ENCODE results near the gene RAPGEF5. TPM values are rescaled to one million over a fixed set of nuclear protein-coding genes. Genes with fewer than 3 reads are reported as not detected.
"Not testable (repeated sequence)": the region's sequence is repeated elsewhere in the genome, so short reads cannot be mapped to it uniquely, and the experiment has no call there.

RAPGEF5 gene
- polyA plus RNA-seq, 1 donor = 37.6 TPM

DNA sequence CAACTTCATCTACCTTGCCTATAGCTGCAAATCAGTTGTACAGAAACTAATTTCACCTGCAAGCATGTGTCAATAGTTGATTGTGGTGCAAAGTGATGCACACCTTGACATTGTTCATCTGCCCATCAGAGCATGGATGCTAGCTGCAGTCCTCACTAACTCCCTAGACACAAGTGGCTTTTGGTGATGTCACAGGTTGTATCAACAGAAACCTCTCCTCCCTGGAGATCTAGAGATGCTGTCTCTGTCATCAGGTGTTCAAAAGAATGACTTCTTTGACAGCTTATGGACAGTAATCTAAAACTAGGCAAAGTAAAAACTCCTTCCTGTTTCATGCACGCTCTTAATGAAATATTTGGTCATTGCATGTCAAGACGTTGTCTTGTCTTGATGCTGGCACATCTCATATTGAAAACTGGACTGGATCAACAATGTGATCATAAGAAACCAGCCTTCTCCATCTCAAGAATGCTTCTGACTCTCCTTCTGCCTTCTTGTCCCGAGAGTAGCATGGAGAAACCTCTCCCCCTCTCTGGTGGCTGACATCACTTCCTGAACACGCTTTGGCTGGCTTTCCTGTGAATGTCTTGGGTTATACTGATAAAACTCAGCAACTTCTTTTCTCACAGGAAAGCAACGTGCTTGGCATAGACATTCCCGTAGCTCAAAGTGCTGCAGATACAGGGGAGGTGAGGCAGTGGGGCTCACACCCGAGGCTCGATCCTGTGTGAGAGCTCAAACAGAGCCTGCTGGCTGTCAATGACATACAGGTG, 235.1 kb downstream of the RAPGEF5 start:
- no peak for DNase-seq

DNA sequence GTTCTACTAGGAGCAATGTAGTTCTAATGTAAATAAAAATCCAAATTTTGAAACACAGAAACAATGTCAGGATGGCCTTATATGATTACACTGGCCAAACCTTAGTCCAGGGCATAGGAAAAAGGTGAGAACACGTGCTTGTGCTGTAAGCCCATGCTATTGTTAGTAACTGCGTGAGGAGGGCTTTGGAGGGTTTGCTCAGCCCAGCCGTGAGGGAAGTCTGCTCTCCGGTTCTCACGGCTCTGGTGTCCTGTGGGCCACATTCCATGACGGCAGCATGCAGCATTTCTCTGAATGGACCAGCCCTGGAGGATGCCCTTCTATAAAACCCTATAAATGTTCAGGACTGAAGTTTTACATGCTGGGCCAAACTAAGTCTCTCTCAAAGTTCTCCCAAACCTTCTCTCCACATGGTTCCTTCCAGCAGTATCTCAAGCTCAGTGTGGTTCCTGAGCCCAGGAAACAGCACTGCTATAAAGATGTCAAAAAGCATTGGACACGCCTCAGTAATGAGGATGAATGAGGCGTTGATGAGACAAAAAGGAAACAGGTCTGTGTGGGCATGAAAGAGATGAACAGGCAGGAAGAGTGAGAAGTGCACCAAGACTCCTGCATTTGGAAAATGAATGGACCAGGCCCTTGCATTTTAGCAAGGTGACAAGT, 236.4 kb downstream of the RAPGEF5 start:
- DNase-seq = no peak

DNA sequence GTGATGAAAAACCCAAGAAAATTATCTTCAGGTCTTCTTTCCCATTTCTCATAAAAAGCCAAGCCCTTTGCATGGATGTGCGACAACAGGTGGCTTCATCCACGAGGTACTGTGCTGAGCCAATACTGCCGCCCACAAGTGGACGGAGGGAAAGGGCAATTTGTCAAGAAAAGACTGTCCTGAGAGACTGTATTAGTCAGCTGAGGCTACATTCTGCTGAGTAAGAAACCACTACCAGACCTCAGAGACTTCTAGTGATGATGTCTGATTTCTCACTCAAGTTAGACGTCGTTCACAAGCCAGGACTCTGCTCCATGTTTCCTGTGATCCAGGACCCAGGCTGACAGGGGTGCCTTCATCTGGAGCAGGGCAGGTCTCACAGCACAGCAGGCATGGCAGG, 239.7 kb downstream of the RAPGEF5 start:
- no peak for DNase-seq

DNA sequence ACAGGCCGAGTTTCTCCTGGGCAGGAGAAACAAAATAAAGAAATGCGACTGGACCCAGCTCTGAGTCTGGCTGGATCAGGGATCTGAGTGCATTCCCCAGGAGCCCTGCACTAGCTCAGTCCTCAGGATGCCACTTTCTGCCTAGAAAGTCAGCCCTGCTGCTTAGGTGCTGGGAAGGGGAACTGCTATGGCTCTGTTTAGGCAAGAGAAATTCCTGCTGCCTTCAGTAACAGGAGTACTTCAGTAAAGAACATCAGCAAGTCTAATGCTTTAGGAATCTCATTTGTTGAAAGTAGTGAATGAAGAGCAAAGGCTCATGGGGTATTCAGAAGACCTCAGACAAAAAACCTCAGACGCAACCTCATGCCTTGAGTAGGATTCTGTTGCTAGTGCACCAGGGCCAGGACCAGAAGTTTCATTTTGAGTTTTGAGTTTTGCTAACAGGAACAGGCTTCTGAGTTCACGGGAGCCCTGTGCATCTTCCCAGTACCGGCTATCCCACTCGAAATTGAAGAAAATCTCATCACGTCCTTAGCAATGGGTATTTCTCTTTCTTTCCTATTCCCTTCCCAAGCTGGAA, 240.4 kb downstream of the RAPGEF5 start:
- DNase-seq = no peak

DNA sequence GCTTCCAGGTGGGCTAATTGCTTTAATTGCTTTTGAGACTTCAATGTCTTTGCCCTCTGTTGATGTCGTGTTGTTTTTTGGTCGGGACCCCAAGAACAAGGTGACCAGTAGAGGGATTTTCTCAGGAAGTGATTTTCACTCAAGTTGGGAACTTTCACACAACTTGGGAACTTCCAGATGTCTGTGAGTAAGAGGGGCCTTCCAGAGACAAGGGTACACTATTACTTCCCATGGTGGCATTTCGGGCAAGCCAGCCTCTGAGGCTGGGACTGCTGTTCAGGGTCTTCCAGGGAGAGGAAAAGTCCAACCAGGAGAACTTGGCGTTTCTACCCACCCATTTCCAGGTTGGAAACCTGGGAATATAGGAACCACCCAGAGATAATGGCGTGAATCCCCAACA, 241.3 kb downstream of the RAPGEF5 start:
- DNase-seq = no peak

DNA sequence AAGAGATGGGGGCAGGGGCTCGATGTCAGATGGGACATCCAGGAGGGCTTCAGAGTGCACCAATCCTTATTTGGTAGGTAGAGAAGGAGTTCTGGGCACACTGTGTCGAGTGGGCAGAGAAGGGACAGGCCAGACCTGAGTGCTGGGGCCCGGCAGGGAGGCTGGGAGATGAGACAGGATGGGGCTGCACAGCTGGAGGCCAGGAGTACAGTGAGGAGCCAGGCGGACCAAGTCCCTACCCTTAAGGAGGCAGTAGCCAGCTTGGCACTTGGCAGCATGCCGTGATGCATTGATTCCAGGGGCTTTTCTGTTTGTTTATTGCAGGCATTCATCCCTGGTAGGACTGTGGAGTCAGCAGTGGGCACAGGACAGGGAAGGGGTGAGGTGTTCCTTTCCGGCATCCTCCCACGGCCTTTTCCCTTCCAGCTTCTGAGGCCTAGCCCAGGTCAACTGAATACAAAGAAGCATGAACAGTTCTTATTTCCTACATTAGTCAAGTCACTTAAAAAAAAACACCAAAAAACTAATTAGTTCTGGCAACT, 242.4 kb downstream of the RAPGEF5 start:
- no peak for DNase-seq

DNA sequence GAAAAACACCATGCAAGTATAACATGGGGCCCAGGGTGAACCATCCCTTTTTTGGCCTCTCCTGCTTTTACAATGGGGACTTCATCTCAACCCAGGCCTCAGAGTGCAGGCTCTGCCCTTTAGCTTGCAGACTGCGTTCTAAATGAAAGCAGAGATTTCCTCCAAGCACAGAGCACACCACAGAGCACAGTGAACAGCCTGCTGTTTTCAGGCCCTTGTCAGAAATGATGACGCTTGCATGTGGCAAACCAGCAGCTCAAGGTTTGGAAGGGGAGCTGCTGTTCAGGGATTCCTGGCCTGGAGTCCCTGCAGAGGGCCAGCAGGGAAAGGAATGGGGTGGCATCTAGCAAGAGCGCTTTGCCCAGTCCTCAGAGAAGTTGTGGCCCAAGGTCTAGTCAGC, 243.9 kb downstream of the RAPGEF5 start:
- no peak for DNase-seq

DNA sequence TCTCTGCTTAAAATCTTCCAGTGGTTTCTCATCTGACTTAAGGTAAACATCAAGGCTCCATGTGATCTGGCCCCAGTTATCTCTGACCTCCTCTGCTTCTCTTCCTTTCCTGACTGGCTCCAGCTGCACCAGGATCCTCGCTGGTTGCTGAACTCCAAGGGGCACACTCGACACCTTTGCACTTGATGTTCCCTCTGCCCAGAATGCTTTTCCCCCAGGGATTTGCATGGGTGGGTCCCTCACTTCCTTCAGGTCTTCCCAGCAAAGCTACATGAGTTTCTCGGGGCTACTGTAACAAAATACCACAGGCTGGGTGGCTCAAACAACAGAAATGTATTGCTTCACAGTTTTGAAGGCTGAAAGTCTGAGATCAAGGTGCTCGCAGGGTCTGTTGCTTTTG, 245.3 kb downstream of the RAPGEF5 start:
- no peak for DNase-seq

DNA sequence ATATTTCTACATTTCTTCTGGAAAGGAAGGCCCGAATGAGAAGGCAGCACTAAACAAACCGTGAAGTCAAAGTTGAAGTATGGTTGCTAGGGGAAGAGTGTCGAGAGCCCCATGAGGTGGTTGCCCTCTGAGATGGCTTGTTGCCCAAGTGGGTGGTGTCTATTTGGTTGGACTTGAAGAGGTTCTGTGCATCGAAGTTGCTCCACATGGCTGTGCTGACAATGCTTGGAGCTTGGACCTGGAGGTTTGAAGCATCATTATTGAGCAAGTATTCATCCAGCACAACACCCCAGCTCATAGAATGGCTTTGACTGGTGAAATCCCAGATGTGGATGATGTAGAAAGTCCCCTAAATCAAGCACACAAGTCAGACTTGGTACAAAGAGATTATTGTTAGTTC, 246.1 kb downstream of the RAPGEF5 start:
- DNase-seq = no peak

DNA sequence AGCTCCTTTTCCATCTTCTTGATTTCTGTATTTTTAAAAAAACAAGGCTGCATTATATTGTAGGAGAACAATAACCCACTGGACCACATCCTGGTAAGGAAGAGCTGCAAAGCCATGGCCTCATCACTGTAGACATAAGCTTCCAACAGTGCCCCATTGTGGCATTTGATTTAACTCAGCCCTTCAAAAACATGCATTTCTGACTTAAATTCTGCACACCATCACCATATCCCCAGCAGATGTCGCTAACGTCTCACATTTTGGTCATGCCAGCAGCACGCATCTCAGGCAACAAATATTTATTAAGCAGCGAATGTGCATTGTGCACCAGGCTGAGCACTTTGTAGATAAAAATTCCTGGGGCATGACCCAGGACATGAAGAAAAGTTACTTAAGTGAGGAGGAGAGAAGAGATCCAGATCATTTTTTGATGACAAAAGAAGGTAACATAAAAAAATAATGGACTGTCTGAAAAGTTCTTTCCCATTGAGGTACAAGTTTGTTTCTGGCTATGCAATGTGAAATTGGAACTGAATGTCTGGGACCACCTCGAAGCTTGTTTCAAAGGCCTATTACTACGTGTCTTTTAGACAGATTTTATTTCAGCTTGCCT, 246.6 kb downstream of the RAPGEF5 start:
- peak; percentile 88 for DNase-seq

DNA sequence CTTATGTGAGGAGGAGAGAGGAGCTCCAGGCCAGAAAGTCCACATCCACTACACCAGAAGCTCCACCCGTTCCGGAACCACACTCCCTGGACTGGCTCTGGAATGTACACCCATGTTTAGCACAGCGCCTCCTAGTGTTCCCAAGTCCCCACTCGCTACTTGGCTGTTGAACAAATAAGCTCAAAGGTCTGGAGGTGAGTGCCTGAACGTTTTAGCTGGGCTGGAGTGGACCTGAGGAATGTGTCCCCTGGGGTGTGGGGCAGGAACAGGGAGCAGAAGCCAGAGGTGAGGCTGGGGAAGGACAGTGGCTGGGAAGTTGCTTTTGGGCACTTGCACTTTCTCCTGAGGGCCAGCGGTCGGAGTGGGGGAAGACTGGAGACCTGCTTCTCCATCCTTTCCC, 247.2 kb downstream of the RAPGEF5 start:
- DNase-seq = no peak

DNA sequence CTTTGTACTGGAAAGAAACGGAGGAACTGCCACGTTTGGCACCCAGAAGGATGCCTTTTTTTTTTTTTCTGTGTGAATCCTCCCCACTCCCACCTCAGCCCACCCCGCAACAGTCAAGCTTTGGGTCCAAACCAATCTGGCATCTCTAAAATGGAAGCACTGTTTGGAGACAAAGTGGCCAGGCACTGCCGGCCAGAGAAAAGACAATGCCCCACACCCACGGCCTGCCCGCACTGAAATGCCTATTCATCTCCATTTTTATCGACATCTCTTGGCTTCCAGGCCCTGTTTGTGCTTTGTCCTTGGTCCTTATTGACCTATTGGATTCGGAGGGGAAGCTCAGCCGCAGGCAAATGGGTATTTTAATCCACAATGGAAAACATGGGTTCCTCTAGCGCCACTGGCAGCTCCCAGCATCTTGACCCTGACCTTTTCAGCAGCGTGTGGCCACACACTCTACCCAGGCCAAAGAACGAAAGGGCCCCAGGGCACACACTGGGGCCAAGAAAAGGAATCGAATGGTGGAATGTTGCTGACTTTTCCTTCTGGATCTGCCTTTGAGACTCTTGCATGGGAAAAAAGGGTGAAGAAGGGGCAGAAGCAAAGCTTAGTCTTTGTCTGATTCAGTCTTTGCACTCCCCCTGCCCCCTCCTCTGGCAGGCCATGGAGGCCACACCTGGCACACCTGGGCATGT, 248.7 kb downstream of the RAPGEF5 start:
- DNase-seq = no peak

DNA sequence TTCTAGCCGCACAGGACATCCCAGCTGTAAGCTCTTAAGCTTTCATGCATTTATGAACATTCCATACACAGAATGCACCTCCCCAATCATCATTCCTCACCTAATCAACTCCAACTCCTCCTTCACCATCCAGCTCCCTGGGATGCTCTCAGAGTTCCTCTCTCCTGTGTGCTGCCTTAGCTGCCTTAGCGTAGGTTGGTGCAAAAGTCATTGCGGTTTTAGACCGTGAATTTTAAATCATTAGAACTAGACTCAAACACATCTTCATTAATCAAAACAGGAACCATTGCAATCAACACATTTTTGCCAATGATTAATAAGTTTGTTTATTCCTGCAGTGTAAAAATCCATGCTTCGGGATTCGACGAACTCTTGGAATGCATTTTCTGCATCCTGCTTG, 251.4 kb downstream of the RAPGEF5 start:
- DNase-seq = no peak

DNA sequence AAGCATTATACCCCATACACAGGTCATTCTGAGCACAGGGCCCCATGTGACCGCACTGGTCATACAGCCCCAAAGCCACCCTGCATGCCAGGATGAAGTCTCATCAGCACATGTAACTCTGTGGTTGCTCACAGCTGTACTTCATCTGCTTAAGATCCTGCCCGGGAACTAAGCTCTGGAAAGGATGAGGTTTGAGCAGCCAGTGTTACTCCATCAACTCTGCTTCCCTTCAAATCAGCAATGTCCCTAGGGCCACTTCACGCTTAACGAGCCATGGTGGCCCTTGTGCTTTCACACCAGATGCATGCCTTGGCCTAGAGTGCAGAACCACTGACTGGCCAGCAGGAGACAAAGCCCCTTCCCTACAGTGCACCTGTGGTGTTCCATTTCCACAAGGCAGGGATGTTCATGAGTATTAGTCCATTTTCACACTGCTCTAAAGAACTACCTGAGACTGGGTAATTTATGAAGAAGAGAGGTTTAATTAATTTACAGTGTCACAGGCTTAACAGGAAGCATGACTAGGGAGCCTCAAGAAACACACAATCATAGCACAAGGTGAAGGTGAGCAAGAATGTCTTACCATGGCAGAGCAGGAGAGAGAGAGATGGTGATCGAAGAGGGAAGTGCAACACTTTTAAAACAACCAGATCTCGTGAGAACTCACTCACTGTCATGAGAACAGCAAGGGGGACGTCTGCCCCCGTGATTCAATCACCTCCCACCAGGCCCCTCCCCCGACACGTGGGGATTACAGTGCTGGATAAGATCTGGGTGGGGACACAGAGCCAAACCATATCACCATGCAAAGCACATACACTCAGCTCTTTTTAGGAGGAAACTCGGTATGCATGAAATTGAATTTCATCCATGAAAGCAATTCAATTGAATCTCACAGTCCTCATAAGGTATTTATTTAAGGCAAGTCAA, 262.3 kb downstream of the RAPGEF5 start:
- no peak for DNase-seq

DNA sequence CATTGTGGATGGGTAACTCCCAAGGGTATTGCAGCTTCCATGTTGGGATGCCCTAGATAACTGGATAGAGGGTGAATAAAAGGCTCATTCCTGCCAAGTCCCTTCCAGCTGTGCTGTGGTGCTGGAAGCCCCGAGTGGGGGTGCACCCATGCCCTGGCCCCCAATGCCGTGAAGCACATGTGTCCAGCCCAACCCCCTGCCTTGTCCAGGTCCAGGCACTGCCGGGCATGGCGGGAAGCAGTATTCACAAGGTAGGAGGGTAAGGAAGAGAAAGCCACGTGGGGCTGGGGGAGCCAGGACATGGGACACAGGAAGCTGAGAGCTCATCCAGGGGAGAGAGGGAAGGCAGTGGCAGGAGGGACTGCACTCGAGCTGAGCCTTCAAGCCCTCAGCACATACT, 263.0 kb downstream of the RAPGEF5 start:
- DNase-seq = no peak

DNA sequence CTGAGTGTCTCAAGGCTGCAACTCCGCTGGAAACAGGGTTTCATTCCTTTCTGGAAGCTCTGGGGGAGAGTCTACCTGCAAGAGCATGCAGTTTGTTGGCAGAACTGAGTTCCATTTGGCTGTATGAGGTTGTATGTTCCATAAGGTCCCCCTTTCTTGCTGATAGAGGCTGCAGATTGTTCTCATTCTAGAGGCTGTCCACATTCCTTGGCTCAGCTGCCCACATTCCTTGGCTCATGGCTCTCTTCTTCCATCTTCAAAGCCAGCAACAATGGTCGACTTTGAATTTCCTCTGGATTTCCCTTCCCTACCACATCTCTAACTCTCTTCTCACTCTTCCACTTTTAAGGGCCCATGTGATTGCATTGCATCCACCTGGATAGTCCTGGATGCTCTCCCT, 264.0 kb downstream of the RAPGEF5 start:
- no peak for DNase-seq

DNA sequence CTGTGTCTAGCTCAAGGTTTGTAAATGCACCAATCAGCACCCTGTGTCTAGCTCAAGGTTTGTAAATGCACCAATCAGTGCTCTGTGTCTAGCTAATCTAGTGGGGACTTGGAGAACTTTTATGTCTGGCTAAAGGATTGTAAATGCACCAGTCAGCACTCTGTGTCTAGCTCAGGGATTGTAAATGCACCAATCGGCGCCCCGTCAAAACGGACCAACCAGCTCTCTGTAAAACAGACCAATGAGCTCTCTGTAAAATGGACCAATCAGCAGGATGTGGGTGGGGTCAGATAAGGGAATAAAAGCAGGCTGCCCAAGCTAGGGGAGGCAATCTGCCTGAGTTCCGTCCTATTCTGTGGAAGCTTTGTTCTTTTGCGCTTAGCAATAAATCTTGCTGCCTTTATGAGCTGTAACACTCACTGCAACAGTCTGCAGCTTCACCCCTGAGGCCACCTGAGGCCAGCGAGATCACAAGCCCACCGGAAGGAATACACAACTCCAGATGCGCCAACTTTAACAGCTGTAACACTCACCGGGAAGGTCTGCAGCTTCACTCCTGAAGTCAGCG, 265.9 kb downstream of the RAPGEF5 start:
- not testable (repeated sequence) for DNase-seq

DNA sequence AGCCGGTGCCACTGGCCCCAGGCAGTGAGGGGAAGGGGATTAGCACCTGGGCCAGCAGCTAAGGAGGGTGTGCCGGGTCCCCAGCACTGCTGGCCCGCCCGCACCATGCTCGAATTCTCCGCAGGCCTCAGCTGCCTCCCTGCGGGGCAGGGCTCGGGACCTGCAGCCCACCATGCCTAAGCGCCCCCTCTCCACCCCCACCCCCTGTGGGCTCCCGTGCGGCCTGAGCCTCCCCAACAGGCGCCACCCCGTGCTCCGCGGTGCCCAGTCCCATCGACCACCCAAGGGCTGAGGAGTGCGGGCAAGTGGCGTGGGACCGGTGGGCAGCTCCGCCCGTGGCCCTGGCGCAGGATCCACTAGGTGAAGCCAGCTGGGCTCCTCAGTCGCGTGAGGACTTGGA, 266.4 kb downstream of the RAPGEF5 start:
- DNase-seq = no peak

DNA sequence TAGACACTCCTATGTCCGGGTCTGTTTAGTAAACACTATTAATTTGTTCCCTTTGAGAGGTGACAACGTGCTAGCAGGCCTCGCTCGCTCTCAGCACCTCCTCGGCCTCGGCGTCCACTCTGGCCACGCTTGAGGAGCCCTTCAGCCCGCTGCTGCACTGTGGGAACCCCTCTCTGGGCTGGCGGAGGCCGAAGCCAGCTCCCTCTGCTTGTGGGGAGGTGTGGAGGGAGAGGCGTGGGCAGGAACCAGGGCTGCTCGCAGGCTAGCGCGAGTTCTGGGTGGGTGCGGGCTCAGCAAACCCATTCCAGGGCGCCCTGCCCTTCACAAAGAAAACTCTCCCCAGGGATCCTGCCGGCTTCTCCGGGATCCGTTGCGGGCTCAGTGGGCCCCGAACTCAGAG, 266.8 kb downstream of the RAPGEF5 start:
- no peak for DNase-seq

DNA sequence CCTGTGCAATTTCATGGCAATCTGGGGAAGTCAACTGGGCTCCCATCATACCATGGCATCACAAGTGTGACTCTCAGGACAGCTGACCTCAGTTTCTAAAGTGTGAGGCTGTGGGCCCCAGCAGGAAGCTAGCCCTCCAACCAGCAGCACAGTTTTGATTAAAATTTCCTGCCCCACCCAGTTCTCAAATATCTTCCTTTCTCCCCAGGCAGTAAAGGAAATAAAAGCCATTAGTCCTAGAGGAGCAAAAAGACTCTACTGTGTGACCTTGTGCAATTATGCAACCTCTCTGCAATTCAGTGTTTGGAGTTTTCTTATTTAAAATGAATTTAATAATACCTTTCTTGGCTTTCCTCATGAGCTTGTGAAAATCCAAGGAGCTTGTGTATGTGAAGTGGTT, 268.1 kb downstream of the RAPGEF5 start:
- DNase-seq = no peak

DNA sequence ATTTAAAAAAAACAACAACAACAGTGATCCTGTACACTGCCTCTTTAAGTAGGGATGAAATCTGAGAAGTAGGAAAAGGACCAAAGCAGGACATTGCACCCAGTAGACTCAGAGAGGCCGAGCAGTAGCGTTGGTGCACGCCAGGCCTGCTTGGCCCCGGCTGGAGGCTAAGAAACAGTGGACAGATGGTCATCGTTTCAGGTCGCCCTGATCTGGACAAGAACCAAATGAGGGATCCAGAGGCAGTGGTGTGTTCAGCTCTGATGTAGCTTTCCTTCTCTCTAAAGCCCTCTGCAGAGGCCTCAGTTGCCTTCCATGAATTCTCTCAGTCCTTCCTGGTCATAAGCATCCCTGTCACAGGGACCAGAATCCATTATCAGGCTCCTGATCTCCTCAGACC, 269.1 kb downstream of the RAPGEF5 start:
- DNase-seq = no peak

Measured in left kidney (tissue), 2 donors.